ENCODE results near the gene NR4A1.

NR4A1 gene

GRCh38 chr12:52052468-52053186 is 1.4 kb downstream of the NR4A1 start:
- DNase-seq (ENCODE audit: low spot score), result no peak
- ChIA-PET POLR2A (ENCODE audit: low non-redundant PET) (no interaction called here), CTCF (interaction anchor here (0.5 to 3.2 kb wide), 4 partner anchors 27 to 75 kb away, joined by 3 to 19 read pairs (median 5); no protein-coding TSS in a partner anchor)
- no peak for TF ChIP-seq CTCF (conservative IDR thresholded peaks at IDR 0.05; ENCODE audit: low read depth)
- peak overlapping the region; percentile 76; the same call in 1 of the 2 replicates for H3K27ac ChIP-seq

- ChIA-PET POLR2A (ENCODE audit: low non-redundant PET) (no interaction called here), CTCF (interaction anchor here (0.7 kb wide), 1 partner anchor 47 kb away, joined by 3 read pairs; no protein-coding TSS in a partner anchor)
- TF ChIP-seq CTCF (conservative IDR thresholded peaks at IDR 0.05; ENCODE audit: low read depth), result no peak
Measured at GRCh38 chr12:52053536-52054209, 2.4 kb downstream of the NR4A1 start.

GRCh38 chr12:52054231-52054832 is 3.1 kb downstream of the NR4A1 start:
- H3K27ac ChIP-seq, result 0 out of 2 replicates have a peak overlapping the region, but pooled peaks have one; percentile 4
- DNase-seq (ENCODE audit: low spot score), result no peak
- ChIA-PET CTCF (interaction anchor here (0.6 to 1.0 kb wide), 3 partner anchors 25 to 48 kb away, joined by 3 to 12 read pairs (median 3); no protein-coding TSS in a partner anchor), POLR2A (ENCODE audit: low non-redundant PET) (no interaction called here)
- no peak for TF ChIP-seq CTCF (conservative IDR thresholded peaks at IDR 0.05; ENCODE audit: low read depth)

More at GRCh38 chr12:52053536-52054209, 2.4 kb downstream of the NR4A1 start:
- no peak overlapping the region for H3K27ac ChIP-seq
- DNase-seq (ENCODE audit: low spot score), result no peak

- 0 out of 2 replicates have a peak overlapping the region, but pooled peaks have one; percentile 4 for H3K27ac ChIP-seq
- ChIA-PET POLR2A (ENCODE audit: low non-redundant PET) (no interaction called here), CTCF (interaction anchor here (0.6 to 1.0 kb wide), 4 partner anchors 25 to 30 kb away, joined by 3 to 12 read pairs (median 4); no protein-coding TSS in a partner anchor)
- DNase-seq (ENCODE audit: low spot score), result no peak
- TF ChIP-seq CTCF (conservative IDR thresholded peaks at IDR 0.05; ENCODE audit: low read depth), result no peak
Measured at GRCh38 chr12:52054833-52055730, 3.8 kb downstream of the NR4A1 start.

GRCh38 chr12:52055731-52056711 is 4.8 kb downstream of the NR4A1 start:
- no peak overlapping the region for H3K27ac ChIP-seq
- no peak for TF ChIP-seq CTCF (conservative IDR thresholded peaks at IDR 0.05; ENCODE audit: low read depth)
- ChIA-PET CTCF (interaction anchor here (0.7 to 1.9 kb wide), 4 partner anchors 29 to 31 kb away, joined by 4 to 7 read pairs (median 4); no protein-coding TSS in a partner anchor), POLR2A (ENCODE audit: low non-redundant PET) (interaction anchor here (0.6 kb wide), 2 partner anchors 14 to 1410 kb away, joined by 4 to 6 read pairs; no protein-coding TSS in a partner anchor)
- DNase-seq (ENCODE audit: low spot score), result no peak
